SU-DHL-6 (cell line): Measurements from ENCODE around the gene MT3.
"Not testable (repeated sequence)": the region's sequence is repeated elsewhere in the genome, so short reads cannot be mapped to it uniquely, and the experiment has no call there.

Experiments used
- H2AFZ ChIP-seq: fragments of 200-600 bp; sonication (generic); 2 replicates; pipeline ENCODE4 v1.6.1; 2014; ENCODE audit warnings: low read depth, mild to moderate bottlenecking, moderate library complexity, mixed read lengths, antibody characterized with exemption, low read length; ENCODE audit not compliant: severe bottlenecking
- H3F3A ChIP-seq: fragments of 200-600 bp; shearing (Covaris generic); 2 replicates; pipeline ENCODE4 v1.6.0; 2016; ENCODE audit warnings: antibody characterized with exemption, mild to moderate bottlenecking; ENCODE audit not compliant: insufficient read depth
- H3K27ac ChIP-seq: fragments of 200-600 bp; sonication (generic); 2 replicates; pipeline ENCODE4 v1.5.1; 2016; ENCODE audit warnings: low read depth, mild to moderate bottlenecking, low read length, moderate library complexity, mixed read lengths
- H3K27me3 ChIP-seq: fragments of 200-600 bp; sonication (generic), shearing (Covaris generic); 2 replicates; pipeline ENCODE4 v1.6.0; 2014; ENCODE audit warnings: mild to moderate bottlenecking, low read length
- H3K36me3 ChIP-seq: fragments of 200-600 bp; sonication (generic); 2 replicates; pipeline ENCODE4 v1.6.1; 2014; ENCODE audit warnings: mild to moderate bottlenecking, low read length, mixed read lengths
- H3K4me2 ChIP-seq: fragments of 300-600, 200-600 bp; shearing (Covaris generic), sonication (generic); 2 replicates; pipeline ENCODE4 v1.6.0; 2014; ENCODE audit warnings: low read length, low read depth, mild to moderate bottlenecking; ENCODE audit not compliant: poor library complexity, severe bottlenecking
- H3K4me3 ChIP-seq: fragments of 200-600 bp; sonication (generic); 2 replicates; pipeline ENCODE4 v1.5.1; 2014; ENCODE audit warnings: antibody characterized with exemption, low read length, mild to moderate bottlenecking, mixed read lengths; ENCODE audit not compliant: insufficient read depth, poor library complexity, severe bottlenecking
- H3K79me2 ChIP-seq: fragments of 200-600 bp; sonication (generic); 2 replicates; pipeline ENCODE4 v1.6.1; 2014; ENCODE audit warnings: mild to moderate bottlenecking, low read length, moderate library complexity; ENCODE audit not compliant: insufficient read depth
- H3K9ac ChIP-seq: fragments of 200-600 bp; sonication (generic); 2 replicates; pipeline ENCODE4 v1.7.0; 2014; ENCODE audit warnings: mild to moderate bottlenecking, low read length
- H3K9me2 ChIP-seq: fragments of 200-600 bp; sonication (generic); replicated peaks from 2 replicates; pipeline ENCODE4 v1.6.1; 2014; ENCODE audit warnings: low read length; ENCODE audit not compliant: insufficient read depth
- H3K9me3 ChIP-seq: fragments of 200-600 bp; sonication (generic); 2 replicates; pipeline ENCODE4 v1.6.1; 2014; ENCODE audit warnings: low read length, mixed read lengths; ENCODE audit not compliant: insufficient read depth
- H4K20me1 ChIP-seq: fragments of 200-600 bp; sonication (generic); 2 replicates; pipeline ENCODE4 v1.6.1; 2014; ENCODE audit warnings: low read depth, mild to moderate bottlenecking, antibody characterized with exemption, low read length, moderate library complexity, mixed read lengths
- EZH2phosphoT487 ChIP-seq: fragments of 200-600 bp; sonication (generic), shearing (Covaris generic); conservative IDR thresholded peaks from 2 replicates; pipeline ENCODE4 v1.6.1; 2018; ENCODE audit warnings: mild to moderate bottlenecking, antibody characterized with exemption, low read length, moderate library complexity, mixed read lengths
- TF ChIP-seq, protein P1 (sequence below): fragments of 200-600 bp; sonication (generic); IDR thresholded peaks from one replicate; pipeline ENCODE4 v1.5.1; 2017; ENCODE audit warnings: antibody characterized with exemption, mild to moderate bottlenecking, low read length, moderate library complexity; ENCODE audit not compliant: insufficient read depth, poor library complexity, severe bottlenecking

The MT3 gene

DNA sequence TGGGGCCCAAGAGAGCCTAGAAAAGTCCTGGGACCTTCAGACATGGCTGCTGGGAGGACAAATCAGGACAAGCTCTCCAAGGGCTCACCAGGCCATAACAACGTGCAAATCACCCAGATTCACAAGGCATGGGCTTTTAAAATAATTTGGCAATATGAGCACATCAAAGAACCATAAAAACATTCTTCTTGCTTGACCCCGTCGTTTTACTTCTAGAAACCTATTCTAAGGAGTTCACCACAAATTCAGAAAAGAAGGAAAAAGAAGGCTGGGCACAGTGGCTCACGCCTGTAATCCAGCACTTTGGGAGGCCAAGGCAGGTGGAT, 12.1 kb upstream of the MT3 start:
- H3K79me2 ChIP-seq = no peaks in the 10 kb centered on the region
- H3K27me3 ChIP-seq = no peaks in the 10 kb centered on the region
- H3K27ac ChIP-seq = no peak overlapping the region
- peak overlapping the region; percentile 16 for H2AFZ ChIP-seq
- H3K9me2 ChIP-seq = no peaks in the 10 kb centered on the region
- no peak overlapping the region for H3K4me2 ChIP-seq
- no peaks in the 10 kb centered on the region for H3K9me3 ChIP-seq
- H4K20me1 ChIP-seq = no peaks in the 10 kb centered on the region
- H3K4me3 ChIP-seq = no peak overlapping the region
- no peaks in the 10 kb centered on the region for H3K36me3 ChIP-seq
- no peaks in the 10 kb centered on the region for H3F3A ChIP-seq
- TF ChIP-seq EZH2phosphoT487 = no peak
- TF ChIP-seq, protein P1, sequence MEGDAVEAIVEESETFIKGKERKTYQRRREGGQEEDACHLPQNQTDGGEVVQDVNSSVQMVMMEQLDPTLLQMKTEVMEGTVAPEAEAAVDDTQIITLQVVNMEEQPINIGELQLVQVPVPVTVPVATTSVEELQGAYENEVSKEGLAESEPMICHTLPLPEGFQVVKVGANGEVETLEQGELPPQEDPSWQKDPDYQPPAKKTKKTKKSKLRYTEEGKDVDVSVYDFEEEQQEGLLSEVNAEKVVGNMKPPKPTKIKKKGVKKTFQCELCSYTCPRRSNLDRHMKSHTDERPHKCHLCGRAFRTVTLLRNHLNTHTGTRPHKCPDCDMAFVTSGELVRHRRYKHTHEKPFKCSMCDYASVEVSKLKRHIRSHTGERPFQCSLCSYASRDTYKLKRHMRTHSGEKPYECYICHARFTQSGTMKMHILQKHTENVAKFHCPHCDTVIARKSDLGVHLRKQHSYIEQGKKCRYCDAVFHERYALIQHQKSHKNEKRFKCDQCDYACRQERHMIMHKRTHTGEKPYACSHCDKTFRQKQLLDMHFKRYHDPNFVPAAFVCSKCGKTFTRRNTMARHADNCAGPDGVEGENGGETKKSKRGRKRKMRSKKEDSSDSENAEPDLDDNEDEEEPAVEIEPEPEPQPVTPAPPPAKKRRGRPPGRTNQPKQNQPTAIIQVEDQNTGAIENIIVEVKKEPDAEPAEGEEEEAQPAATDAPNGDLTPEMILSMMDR = no peak
- H3K9ac ChIP-seq = no peak overlapping the region

DNA sequence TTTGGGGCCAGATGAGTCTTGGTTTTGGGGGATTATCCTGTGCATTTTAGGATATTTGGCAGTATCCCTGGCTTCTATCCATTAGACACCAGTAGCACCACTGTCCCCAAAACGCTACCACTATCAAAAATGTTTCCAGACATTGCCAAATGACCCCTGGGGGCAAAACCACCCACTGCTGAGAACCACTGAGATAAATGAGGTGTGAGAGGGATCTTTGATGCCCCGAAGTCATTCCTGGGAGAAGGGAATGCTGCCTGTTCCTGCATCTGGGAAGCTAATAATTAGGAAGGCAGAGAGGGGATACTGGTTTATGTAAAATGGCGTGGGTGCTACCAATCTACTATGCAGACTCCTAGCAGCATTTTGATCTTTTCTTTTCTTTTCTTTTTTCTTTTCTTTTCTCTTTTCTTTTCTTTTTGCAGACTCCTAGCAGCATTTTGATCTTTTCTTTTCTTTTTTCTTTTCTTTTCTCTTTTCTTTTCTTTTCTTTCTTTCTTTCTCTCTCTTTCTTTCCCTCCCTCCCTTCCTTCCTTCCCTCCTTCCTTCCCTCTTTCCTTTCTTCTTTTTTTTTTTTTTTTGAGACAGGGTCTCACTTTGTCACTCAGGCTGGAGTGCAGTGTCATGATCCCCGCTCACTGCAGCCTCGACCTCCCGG, 8.8 kb upstream of the MT3 start:
- Histone ChIP-seq H3F3A (no peaks in the 10 kb centered on the region), H3K4me3 (no peak overlapping the region), H3K9ac (no peak overlapping the region), H3K9me2 (no peaks in the 10 kb centered on the region), H3K27ac (no peak overlapping the region), H3K36me3 (no peaks in the 10 kb centered on the region), H3K27me3 (no peaks in the 10 kb centered on the region), H3K9me3 (no peaks in the 10 kb centered on the region), H2AFZ (no peak overlapping the region), H4K20me1 (no peaks in the 10 kb centered on the region), H3K79me2 (no peaks in the 10 kb centered on the region), H3K4me2 (no peak overlapping the region)
- TF ChIP-seq, protein P1 = no peak
- no peak for TF ChIP-seq EZH2phosphoT487

DNA sequence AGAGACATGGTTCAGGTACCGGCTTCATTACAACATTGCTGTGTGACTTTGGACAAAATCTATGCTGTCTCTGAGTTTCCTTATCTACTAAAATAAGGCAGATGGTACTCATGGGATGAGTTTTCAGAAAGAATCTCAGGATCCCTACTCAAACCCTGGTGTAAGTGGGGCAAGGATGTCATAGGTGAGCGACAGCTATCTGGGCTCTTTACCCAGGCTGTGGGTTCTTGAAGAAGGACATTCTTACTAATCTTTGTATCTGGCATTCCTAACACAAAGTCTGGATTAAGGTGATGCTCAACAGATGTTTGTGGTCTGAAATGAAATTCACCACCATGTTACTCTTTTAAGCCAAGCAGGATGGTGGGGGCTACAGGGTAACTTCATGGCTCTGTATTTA, 6.4 kb upstream of the MT3 start:
- not testable (repeated sequence) for H3K36me3 ChIP-seq, H3K4me3 ChIP-seq, H2AFZ ChIP-seq, H3K4me2 ChIP-seq, H3F3A ChIP-seq, H3K9me2 ChIP-seq, H3K27me3 ChIP-seq, H3K9me3 ChIP-seq, H3K9ac ChIP-seq, H4K20me1 ChIP-seq, H3K79me2 ChIP-seq, H3K27ac ChIP-seq

DNA sequence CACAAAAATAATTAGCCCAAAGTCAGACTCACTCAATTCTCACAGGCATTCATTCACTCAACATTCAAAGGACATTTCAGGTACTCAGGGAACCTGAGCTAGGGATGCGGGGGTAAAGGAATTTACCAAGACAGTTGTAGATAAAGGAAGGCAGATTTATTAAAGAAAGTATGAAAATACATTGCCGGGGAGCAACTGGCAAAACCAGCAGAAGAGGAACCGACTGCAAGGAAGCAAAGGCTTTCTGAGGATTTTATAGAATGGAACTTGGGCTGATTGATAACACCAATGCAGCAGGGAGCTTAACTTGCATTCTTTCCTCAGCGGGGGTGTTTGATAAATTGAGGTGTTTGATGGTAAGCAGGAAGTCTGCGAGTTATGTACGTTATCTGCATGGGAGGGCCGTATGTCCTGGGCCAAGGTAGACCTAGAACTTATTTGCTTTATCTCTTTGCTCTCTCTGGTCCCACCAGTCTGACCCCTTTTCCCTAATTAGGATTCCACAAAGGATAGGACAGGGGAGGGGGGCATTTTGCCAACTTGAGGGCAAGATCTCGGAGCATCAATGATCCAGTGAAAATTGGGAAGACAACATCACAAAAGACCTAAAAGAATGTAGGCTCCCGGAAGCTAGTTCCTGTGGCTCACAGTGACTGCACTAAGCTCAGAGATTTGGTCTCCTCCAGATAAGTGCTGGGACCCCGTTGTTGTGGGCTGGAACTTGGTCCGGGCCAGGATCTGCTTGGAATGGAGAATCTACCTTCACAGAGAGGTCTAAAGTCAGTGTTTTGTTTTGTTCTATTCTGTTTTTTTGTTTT, 5.8 kb upstream of the MT3 start:
- H4K20me1 ChIP-seq = no peaks in the 10 kb centered on the region
- H3K4me2 ChIP-seq = no peak overlapping the region
- no peak overlapping the region for H2AFZ ChIP-seq
- no peaks in the 10 kb centered on the region for H3K9me3 ChIP-seq
- no peak for TF ChIP-seq EZH2phosphoT487
- TF ChIP-seq, protein P1 = no peak
- no peaks in the 10 kb centered on the region for H3K79me2 ChIP-seq
- no peaks in the 10 kb centered on the region for H3F3A ChIP-seq
- no peaks in the 10 kb centered on the region for H3K36me3 ChIP-seq
- no peak overlapping the region for H3K9ac ChIP-seq
- no peaks in the 10 kb centered on the region for H3K9me2 ChIP-seq
- no peak overlapping the region for H3K27ac ChIP-seq
- H3K4me3 ChIP-seq = no peak overlapping the region
- H3K27me3 ChIP-seq = no peaks in the 10 kb centered on the region
